Panc1 (cell line): ENCODE measurements around the gene IREB2.

Experiments
- CTCF ChIP-seq: fragments of 450-650 bp; IDR thresholded peaks from 2 replicates; pipeline ENCODE4 v1.5.1; 2017; ENCODE audit warnings: mild to moderate bottlenecking
- POLR2AphosphoS5 ChIP-seq: IDR thresholded peaks from 2 replicates; pipeline ENCODE4 v1.6.1; 2012; ENCODE audit warnings: mild to moderate bottlenecking, low read depth, low read length, moderate library complexity
- REST ChIP-seq, 2 experiments: IDR thresholded peaks; 2 replicates each; pipeline ENCODE4 v1.6.1; 2011 to 2012; ENCODE audit warnings: low read depth in 2 of 2, control low read depth in 1 of 2, low read length in 1 of 2, mild to moderate bottlenecking in 1 of 2, moderate library complexity in 1 of 2; ENCODE audit not compliant: insufficient read depth in 1 of 2

GRCh38 chr15:78407608-78408354 lies 30.2 kb upstream of the IREB2 start:
- TF ChIP-seq CTCF (no peak), POLR2AphosphoS5 (no peak), REST (IDR thresholded peaks at IDR 0.05; ENCODE audit: insufficient read depth in 1 of 2, low read depth in 2 of 2, low read length in 1 of 2) (no peak)
